Astrocyte (in vitro differentiated cells and primary cell): ENCODE measurements around the gene SLC38A3. TPM values are rescaled to one million over a fixed set of nuclear protein-coding genes. Genes with fewer than 3 reads are reported as not detected.

Experiments used
- DNase-seq: peaks from one replicate; pipeline ENCODE4 v3.0.0-alpha.2; 2010; ENCODE audit warnings: low read depth
- FAIRE-seq: peaks from 2 replicates; lab custom pipeline; 2011; peaks lifted over from hg19 to GRCh38; lab: Jason Lieb, UNC
- H2AFZ ChIP-seq: 2 replicates; pipeline ENCODE4 v1.6.0; 2012; ENCODE audit warnings: low read depth, low read length, inconsistent platforms
- H3K27ac ChIP-seq: 2 replicates; pipeline ENCODE4 v1.5.1; 2011; ENCODE audit warnings: low read depth, low read length, inconsistent platforms
- H3K27me3 ChIP-seq: 2 replicates; pipeline ENCODE4 v1.6.0; 2011; ENCODE audit warnings: low read length, inconsistent platforms; ENCODE audit not compliant: insufficient read depth
- H3K36me3 ChIP-seq: 2 replicates; pipeline ENCODE4 v1.5.1; 2011; ENCODE audit warnings: low read length, inconsistent platforms; ENCODE audit not compliant: insufficient read depth
- H3K4me1 ChIP-seq: 2 replicates; pipeline ENCODE4 v1.5.1; 2011; ENCODE audit warnings: low read length, inconsistent platforms; ENCODE audit not compliant: insufficient read depth
- H3K4me2 ChIP-seq: 2 replicates; pipeline ENCODE4 v1.6.0; 2012; ENCODE audit warnings: low read length, inconsistent platforms
- H3K4me3 ChIP-seq: 2 replicates; pipeline ENCODE4 v1.5.1; 2011; ENCODE audit warnings: low read depth, mild to moderate bottlenecking, low read length, inconsistent platforms; ENCODE audit not compliant: insufficient read depth
- H3K79me2 ChIP-seq: 2 replicates; pipeline ENCODE4 v1.6.0; 2012; ENCODE audit warnings: mild to moderate bottlenecking, low read length, inconsistent platforms; ENCODE audit not compliant: insufficient read depth
- H3K9ac ChIP-seq: 2 replicates; pipeline ENCODE4 v1.6.0; 2012; ENCODE audit warnings: mild to moderate bottlenecking, low read length, inconsistent platforms
- H3K9me3 ChIP-seq: 2 replicates; pipeline ENCODE4 v1.5.1; 2012; ENCODE audit warnings: low read depth, mild to moderate bottlenecking, low read length, inconsistent platforms; ENCODE audit not compliant: insufficient read depth
- H4K20me1 ChIP-seq: 2 replicates; pipeline ENCODE4 v1.6.0; 2012; ENCODE audit warnings: low read length, inconsistent platforms; ENCODE audit not compliant: insufficient read depth
- H3K27ac Mint-ChIP-seq: one replicate; pipeline ENCODE4 v1.8.0; 2021; ENCODE audit warnings: mild to moderate bottlenecking, mixed read lengths; ENCODE audit not compliant: unreplicated experiment
- H3K27me3 Mint-ChIP-seq: one replicate; pipeline ENCODE4 v1.8.0; 2021; ENCODE audit warnings: low read depth, mixed read lengths; ENCODE audit not compliant: unreplicated experiment
- H3K36me3 Mint-ChIP-seq: one replicate; pipeline ENCODE4 v1.8.0; 2021; ENCODE audit warnings: low read depth, mixed read lengths; ENCODE audit not compliant: unreplicated experiment
- H3K4me1 Mint-ChIP-seq: one replicate; pipeline ENCODE4 v1.8.0; 2021; ENCODE audit warnings: low read depth, mixed read lengths; ENCODE audit not compliant: unreplicated experiment
- H3K4me3 Mint-ChIP-seq: one replicate; pipeline ENCODE4 v1.8.0; 2021; ENCODE audit warnings: mild to moderate bottlenecking, moderate library complexity, mixed read lengths; ENCODE audit not compliant: unreplicated experiment
- H3K9me3 Mint-ChIP-seq: one replicate; pipeline ENCODE4 v1.8.0; 2021; ENCODE audit warnings: mild to moderate bottlenecking, mixed read lengths; ENCODE audit not compliant: unreplicated experiment
- EZH2 ChIP-seq: IDR thresholded peaks from 2 replicates; pipeline ENCODE4 v1.6.1; 2012; ENCODE audit warnings: mild to moderate bottlenecking, low read length, inconsistent platforms; ENCODE audit not compliant: insufficient read depth
- total RNA-seq: library from RNA; stranded (reverse); gene quantifications from 2 replicates; pipeline ENCODE4 v1.2.1, GENCODE V29; 2021
- TF ChIP-seq, protein P1 (sequence below): IDR thresholded peaks from 2 replicates; pipeline ENCODE4 v1.5.1; 2011; ENCODE audit warnings: low read depth, mild to moderate bottlenecking, inconsistent platforms, low read length, moderate library complexity; ENCODE audit not compliant: insufficient read depth

The SLC38A3 gene
- total RNA-seq, 1 donor from 2014 or later, result 0.68 TPM

DNA sequence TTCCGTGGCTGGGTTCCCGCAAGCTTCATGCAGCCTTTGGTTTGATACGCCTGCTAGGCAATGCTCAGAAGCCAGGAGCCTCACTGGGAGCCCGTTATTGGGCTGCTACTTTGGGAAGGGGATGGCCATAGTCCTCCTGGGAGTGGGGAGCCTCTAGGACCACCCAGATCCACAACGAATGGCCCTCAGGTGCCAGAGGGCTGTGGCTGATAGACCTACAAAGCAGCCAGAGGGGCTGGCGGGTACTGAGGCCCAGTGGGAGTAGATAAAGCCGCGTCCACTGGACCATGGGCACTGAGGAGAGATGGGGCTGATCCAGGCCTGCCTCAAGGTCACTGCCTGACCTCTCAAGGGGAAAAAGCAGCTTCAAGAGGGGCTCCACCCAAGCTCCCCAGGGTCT, 12.9 kb upstream of the SLC38A3 start:
- Histone ChIP-seq H3K9me3 (no peaks in the 10 kb centered on the region), H3K36me3 (no peaks in the 10 kb centered on the region), H3K79me2 (no peaks in the 10 kb centered on the region), H3K4me3 (no peak overlapping the region), H3K4me2 (no peak overlapping the region), H3K4me1 (peaks cover 8% of the 10 kb centered on the region), H3K27me3 (peaks cover 21% of the 10 kb centered on the region), H3K27ac (no peak overlapping the region), H4K20me1 (no peaks in the 10 kb centered on the region), H2AFZ (no peak overlapping the region), H3K9ac (no peak overlapping the region)
- no peaks in the 10 kb centered on the region for H3K9me3 Mint-ChIP-seq
- H3K4me1 Mint-ChIP-seq, result no peaks in the 10 kb centered on the region
- H3K27me3 Mint-ChIP-seq, result peaks cover 29% of the 10 kb centered on the region
- H3K27ac Mint-ChIP-seq, result no peak overlapping the region
- DNase-seq (no peak), FAIRE-seq (no peak)
- TF ChIP-seq EZH2, result no peak
- TF ChIP-seq, protein P1, sequence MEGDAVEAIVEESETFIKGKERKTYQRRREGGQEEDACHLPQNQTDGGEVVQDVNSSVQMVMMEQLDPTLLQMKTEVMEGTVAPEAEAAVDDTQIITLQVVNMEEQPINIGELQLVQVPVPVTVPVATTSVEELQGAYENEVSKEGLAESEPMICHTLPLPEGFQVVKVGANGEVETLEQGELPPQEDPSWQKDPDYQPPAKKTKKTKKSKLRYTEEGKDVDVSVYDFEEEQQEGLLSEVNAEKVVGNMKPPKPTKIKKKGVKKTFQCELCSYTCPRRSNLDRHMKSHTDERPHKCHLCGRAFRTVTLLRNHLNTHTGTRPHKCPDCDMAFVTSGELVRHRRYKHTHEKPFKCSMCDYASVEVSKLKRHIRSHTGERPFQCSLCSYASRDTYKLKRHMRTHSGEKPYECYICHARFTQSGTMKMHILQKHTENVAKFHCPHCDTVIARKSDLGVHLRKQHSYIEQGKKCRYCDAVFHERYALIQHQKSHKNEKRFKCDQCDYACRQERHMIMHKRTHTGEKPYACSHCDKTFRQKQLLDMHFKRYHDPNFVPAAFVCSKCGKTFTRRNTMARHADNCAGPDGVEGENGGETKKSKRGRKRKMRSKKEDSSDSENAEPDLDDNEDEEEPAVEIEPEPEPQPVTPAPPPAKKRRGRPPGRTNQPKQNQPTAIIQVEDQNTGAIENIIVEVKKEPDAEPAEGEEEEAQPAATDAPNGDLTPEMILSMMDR, result no peak
- H3K36me3 Mint-ChIP-seq, result no peaks in the 10 kb centered on the region
- no peak overlapping the region for H3K4me3 Mint-ChIP-seq

DNA sequence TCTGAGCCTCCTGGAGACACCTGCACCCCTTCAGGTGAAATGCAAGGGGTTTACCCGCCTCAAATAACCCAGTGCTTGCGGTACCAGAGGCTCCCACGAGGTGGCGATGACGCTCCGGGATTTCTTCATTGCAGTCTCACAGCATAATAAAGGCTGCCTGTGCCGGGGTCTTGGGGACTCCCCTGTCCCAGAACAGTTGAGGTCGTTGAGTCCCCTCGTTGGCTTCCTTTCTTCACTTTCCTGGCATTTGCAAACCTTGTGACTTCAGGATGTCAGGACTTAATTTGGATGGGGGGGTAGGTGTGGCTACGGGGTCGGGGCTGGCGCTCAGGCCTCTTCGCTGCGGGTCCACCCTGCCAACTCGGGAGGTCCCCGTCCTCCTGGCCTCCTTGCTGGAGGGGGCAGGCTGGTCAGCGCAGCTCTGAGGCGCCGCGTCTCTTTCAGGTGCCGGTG, 12.4 kb upstream of the SLC38A3 start:
- H3K27ac Mint-ChIP-seq, result no peak overlapping the region
- H3K9me3 Mint-ChIP-seq, result no peaks in the 10 kb centered on the region
- Histone ChIP-seq H3K9ac (no peak overlapping the region), H3K9me3 (no peaks in the 10 kb centered on the region), H3K4me1 (peaks cover 8% of the 10 kb centered on the region), H3K27me3 (peaks cover 21% of the 10 kb centered on the region), H3K4me2 (no peak overlapping the region), H3K27ac (no peak overlapping the region), H2AFZ (no peak overlapping the region), H4K20me1 (no peaks in the 10 kb centered on the region), H3K79me2 (no peaks in the 10 kb centered on the region), H3K4me3 (no peak overlapping the region), H3K36me3 (no peaks in the 10 kb centered on the region)
- no peaks in the 10 kb centered on the region for H3K36me3 Mint-ChIP-seq
- no peak overlapping the region for H3K4me3 Mint-ChIP-seq
- H3K27me3 Mint-ChIP-seq, result peaks cover 34% of the 10 kb centered on the region
- TF ChIP-seq, protein P1, result peak; percentile 88
- TF ChIP-seq EZH2, result no peak
- FAIRE-seq (no peak), DNase-seq (no peak)
- H3K4me1 Mint-ChIP-seq, result no peaks in the 10 kb centered on the region

DNA sequence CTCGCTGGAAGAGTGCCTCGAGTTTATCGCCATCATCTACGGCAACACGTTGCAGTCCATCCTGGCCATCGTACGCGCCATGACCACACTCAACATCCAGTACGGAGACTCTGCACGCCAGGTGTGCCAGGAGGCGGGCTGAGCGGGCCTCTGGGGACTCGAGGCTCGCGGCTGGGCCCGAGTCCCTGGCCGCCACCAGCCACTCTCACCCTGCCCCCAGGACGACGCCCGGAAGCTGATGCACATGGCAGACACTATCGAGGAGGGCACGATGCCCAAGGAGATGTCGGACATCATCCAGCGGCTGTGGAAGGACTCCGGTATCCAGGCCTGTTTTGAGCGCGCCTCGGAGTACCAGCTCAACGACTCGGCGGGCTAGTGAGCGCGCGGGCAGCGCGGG, 11.8 kb upstream of the SLC38A3 start:
- Mint-ChIP-seq H3K27ac (no peak overlapping the region), H3K4me3 (no peak overlapping the region), H3K27me3 (peaks cover 35% of the 10 kb centered on the region), H3K4me1 (no peaks in the 10 kb centered on the region), H3K9me3 (no peaks in the 10 kb centered on the region), H3K36me3 (no peaks in the 10 kb centered on the region)
- Histone ChIP-seq H3K36me3 (no peaks in the 10 kb centered on the region), H3K4me3 (no peak overlapping the region), H3K27me3 (peaks cover 21% of the 10 kb centered on the region), H3K4me2 (no peak overlapping the region), H3K79me2 (no peaks in the 10 kb centered on the region), H2AFZ (no peak overlapping the region), H4K20me1 (no peaks in the 10 kb centered on the region), H3K9me3 (no peaks in the 10 kb centered on the region), H3K4me1 (peaks cover 8% of the 10 kb centered on the region), H3K27ac (no peak overlapping the region), H3K9ac (no peak overlapping the region)
- TF ChIP-seq EZH2, result peak; percentile 53
- TF ChIP-seq, protein P1, result no peak
- FAIRE-seq, result no peak
- no peak for DNase-seq
